HepG2 (cell line): ENCODE data around the gene EXO1.

ENCODE experiments used
- EP300 ChIP-seq, 3 experiments: sonication (generic) in 1 of 3; formaldehyde crosslinking in 1 of 3; IDR thresholded peaks; 2 replicates each; pipeline versions ENCODE4 v1.5.1 to v1.6.1; 2011 to 2020; ENCODE audit warnings: low read depth in 2 of 3, low read length in 2 of 3, borderline replicate concordance in 1 of 3, improper control_type of control experiment in 1 of 3, mild to moderate bottlenecking in 1 of 3, missing genetic modification reagents in 1 of 3, moderate library complexity in 1 of 3
- HINFP ChIP-seq: sonication (generic); formaldehyde crosslinking; IDR thresholded peaks from 2 replicates; pipeline ENCODE4 v1.4.0; 2020; ENCODE audit warnings: low read depth, mild to moderate bottlenecking, missing genetic modification reagents
- KAT7 ChIP-seq: IDR thresholded peaks from 2 replicates; pipeline ENCODE4 v1.6.1; 2018; ENCODE audit warnings: borderline replicate concordance, missing compliant biosample characterization
- MXI1 ChIP-seq: IDR thresholded peaks from 3 replicates; pipeline ENCODE4 v1.6.1; 2012; ENCODE audit warnings: low read depth, low read length, inconsistent platforms, borderline replicate concordance
- MYC ChIP-seq: sonication (generic); formaldehyde crosslinking; IDR thresholded peaks from 2 replicates; pipeline ENCODE4 v1.9.0; 2021; ENCODE audit warnings: missing genetic modification reagents, borderline replicate concordance
- STAT6 ChIP-seq: sonication (generic); formaldehyde crosslinking; IDR thresholded peaks from 2 replicates; pipeline ENCODE4 v1.4.0; 2020; ENCODE audit warnings: missing genetic modification reagents, mild to moderate bottlenecking, borderline replicate concordance
- ZNF879 ChIP-seq: sonication (generic); formaldehyde crosslinking; IDR thresholded peaks from 2 replicates; pipeline ENCODE4 v1.8.1; 2023; ENCODE audit warnings: missing genetic modification reagents
- TF ChIP-seq, protein P1 (sequence below): sonication (generic); formaldehyde crosslinking; IDR thresholded peaks from 2 replicates; pipeline ENCODE4 v1.5.0; 2020; ENCODE audit warnings: mild to moderate bottlenecking, missing genetic modification reagents, moderate library complexity

GRCh38 chr1:241828463-241829021 lies 19.5 kb upstream of the EXO1 start:
- no peak for TF ChIP-seq KAT7 (CRISPR knock-in tag)
- TF ChIP-seq MYC (CRISPR knock-in tag), result no peak
- TF ChIP-seq, protein P1, sequence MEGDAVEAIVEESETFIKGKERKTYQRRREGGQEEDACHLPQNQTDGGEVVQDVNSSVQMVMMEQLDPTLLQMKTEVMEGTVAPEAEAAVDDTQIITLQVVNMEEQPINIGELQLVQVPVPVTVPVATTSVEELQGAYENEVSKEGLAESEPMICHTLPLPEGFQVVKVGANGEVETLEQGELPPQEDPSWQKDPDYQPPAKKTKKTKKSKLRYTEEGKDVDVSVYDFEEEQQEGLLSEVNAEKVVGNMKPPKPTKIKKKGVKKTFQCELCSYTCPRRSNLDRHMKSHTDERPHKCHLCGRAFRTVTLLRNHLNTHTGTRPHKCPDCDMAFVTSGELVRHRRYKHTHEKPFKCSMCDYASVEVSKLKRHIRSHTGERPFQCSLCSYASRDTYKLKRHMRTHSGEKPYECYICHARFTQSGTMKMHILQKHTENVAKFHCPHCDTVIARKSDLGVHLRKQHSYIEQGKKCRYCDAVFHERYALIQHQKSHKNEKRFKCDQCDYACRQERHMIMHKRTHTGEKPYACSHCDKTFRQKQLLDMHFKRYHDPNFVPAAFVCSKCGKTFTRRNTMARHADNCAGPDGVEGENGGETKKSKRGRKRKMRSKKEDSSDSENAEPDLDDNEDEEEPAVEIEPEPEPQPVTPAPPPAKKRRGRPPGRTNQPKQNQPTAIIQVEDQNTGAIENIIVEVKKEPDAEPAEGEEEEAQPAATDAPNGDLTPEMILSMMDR (CRISPR knock-in tag), result no peak
- TF ChIP-seq ZNF879 (CRISPR knock-in tag), result no peak
- TF ChIP-seq MXI1, result no peak
- TF ChIP-seq STAT6, result no peak
- TF ChIP-seq HINFP (CRISPR knock-in tag), result no peak
- no peak for TF ChIP-seq EP300 (IDR thresholded peaks at IDR 0.05; ENCODE audit: low read depth in 2 of 2, low read length in 2 of 2)
- TF ChIP-seq EP300 (CRISPR knock-in tag; IDR thresholded peaks at IDR 0.05; ENCODE audit: borderline replicate concordance), result no peak
